Measurements from ENCODE around the gene PREX1. TPM values are rescaled to one million over a fixed set of nuclear protein-coding genes. Genes with fewer than 3 reads are reported as not detected.
A peak's percentile ranks its signal among the peaks of the same experiment; 100 is the strongest.

The PREX1 gene
- total and polyA plus RNA-seq, 10 donors, result 36.7 to 279 (median 157) TPM

DNA sequence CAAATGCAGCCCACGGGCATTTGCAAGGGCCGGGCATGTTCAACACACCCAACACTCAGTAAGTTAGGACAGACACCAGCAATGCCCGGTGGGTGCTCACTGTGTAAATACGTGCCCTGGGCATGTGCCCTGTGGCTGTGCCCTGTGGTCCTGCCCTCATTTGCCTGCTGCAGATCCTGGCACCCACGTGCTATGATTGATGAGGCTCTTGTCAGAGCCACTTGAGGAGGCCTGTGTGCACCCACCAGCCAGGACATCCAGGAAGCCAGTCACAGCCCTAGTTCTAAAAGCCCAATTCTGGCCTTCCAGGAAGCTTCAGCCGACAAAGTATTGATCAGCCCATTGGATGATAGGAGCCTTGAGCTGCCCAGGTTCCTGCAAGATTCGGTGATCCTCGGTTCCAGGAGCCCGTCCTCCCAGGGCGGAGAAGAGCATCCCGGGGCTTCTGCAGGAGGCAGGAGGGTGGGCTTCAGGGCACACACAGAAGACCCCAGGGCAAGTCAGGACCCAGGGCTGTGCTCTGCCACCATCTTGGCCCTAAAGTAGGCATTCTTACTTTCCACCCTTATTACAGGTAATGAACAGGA, 223.9 kb downstream of the PREX1 start:
- Histone ChIP-seq H3K9me3 (no peaks in the 10 kb centered on the region), H3K4me1 (no peaks in the 10 kb centered on the region), H3K27me3 (replicated peaks in 1 of 7) (peaks cover 0 to 38% (median 0%) of the 10 kb centered on the region in 7 donors), H3K36me3 (no peaks in the 10 kb centered on the region), H3K27ac (no peak overlapping the region), H3K4me3 (no peak overlapping the region)
- intact Hi-C loops (cut with DNase I; ENCODE audit: low total_unique reads), result no loop called here
- 72 to 92% (median 82%) methylated on average over 6 to 11 of the region's 11 CpGs for WGBS, 5 donors
- TF ChIP-seq POLR2AphosphoS5 (IDR thresholded peaks at IDR 0.05) (no peak), POLR2A (IDR thresholded peaks at IDR 0.05) (no peak)
- TF ChIP-seq, protein P1, sequence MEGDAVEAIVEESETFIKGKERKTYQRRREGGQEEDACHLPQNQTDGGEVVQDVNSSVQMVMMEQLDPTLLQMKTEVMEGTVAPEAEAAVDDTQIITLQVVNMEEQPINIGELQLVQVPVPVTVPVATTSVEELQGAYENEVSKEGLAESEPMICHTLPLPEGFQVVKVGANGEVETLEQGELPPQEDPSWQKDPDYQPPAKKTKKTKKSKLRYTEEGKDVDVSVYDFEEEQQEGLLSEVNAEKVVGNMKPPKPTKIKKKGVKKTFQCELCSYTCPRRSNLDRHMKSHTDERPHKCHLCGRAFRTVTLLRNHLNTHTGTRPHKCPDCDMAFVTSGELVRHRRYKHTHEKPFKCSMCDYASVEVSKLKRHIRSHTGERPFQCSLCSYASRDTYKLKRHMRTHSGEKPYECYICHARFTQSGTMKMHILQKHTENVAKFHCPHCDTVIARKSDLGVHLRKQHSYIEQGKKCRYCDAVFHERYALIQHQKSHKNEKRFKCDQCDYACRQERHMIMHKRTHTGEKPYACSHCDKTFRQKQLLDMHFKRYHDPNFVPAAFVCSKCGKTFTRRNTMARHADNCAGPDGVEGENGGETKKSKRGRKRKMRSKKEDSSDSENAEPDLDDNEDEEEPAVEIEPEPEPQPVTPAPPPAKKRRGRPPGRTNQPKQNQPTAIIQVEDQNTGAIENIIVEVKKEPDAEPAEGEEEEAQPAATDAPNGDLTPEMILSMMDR (IDR thresholded peaks at IDR 0.05 in 8 of 11, conservative IDR thresholded peaks at IDR 0.05 in 3 of 11), result no peak
- peak; percentile 38 for DNase-seq

GRCh38 chr20:48603116-48603818, 224.5 kb downstream of the PREX1 start:
- intact Hi-C loops (cut with DNase I; ENCODE audit: low total_unique reads), result no loop called here
- Histone ChIP-seq H3K27me3 (replicated peaks in 1 of 7) (peaks cover 0 to 38% (median 0%) of the 10 kb centered on the region in 7 donors), H3K4me3 (no peak overlapping the region), H3K36me3 (no peaks in the 10 kb centered on the region), H3K9me3 (no peaks in the 10 kb centered on the region), H3K27ac (no peak overlapping the region), H3K4me1 (no peaks in the 10 kb centered on the region)
- DNase-seq, result peak; percentile 62
- TF ChIP-seq POLR2A (IDR thresholded peaks at IDR 0.05), result no peak
- no peak for TF ChIP-seq POLR2AphosphoS5 (IDR thresholded peaks at IDR 0.05)
- TF ChIP-seq, protein P1 (IDR thresholded peaks at IDR 0.05 in 8 of 11, conservative IDR thresholded peaks at IDR 0.05 in 3 of 11), result no peak
- 67 to 94% (median 71%) methylated on average over 3 to 9 of the region's 9 CpGs for WGBS, 5 donors

DNA sequence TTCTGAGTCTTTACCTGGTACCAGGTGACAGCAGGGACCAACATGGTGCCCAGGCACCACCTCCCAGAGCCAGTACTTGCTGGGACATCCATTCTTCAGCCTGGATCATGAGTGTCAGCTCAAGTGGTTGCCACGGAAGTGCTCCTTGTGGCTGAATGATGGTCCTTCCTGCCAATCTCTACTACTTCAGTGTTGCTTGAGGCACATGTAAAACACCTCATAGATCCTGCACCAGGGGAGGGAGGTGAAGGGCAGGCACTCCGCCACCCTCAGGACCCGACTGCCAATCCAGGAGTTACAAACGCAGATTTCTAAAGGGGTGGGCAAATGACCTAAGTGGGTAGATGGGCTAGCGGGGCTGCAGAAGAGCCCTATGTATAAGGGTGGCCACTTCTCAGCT, 226.0 kb downstream of the PREX1 start:
- H3K9me3 ChIP-seq, result no peaks in the 10 kb centered on the region
- TF ChIP-seq, protein P1 (IDR thresholded peaks at IDR 0.05 in 8 of 11, conservative IDR thresholded peaks at IDR 0.05 in 3 of 11), result no peak
- no peak for TF ChIP-seq POLR2A (IDR thresholded peaks at IDR 0.05)
- TF ChIP-seq POLR2AphosphoS5 (IDR thresholded peaks at IDR 0.05), result no peak
- no peak overlapping the region for H3K27ac ChIP-seq
- WGBS, 5 donors, result 82 to 91% (median 88%) methylated on average over 5 of the region's 5 CpGs
- intact Hi-C loops (cut with DNase I; ENCODE audit: low total_unique reads), result no loop called here
- H3K27me3 ChIP-seq (replicated peaks in 1 of 7), result peaks cover 0 to 36% (median 0%) of the 10 kb centered on the region in 7 donors
- no peak overlapping the region for H3K4me3 ChIP-seq
- H3K4me1 ChIP-seq, result no peaks in the 10 kb centered on the region
- H3K36me3 ChIP-seq, result no peaks in the 10 kb centered on the region
- peak; percentile 3 for DNase-seq

- TF ChIP-seq POLR2AphosphoS5 (IDR thresholded peaks at IDR 0.05) (no peak), POLR2A (IDR thresholded peaks at IDR 0.05) (no peak)
- TF ChIP-seq, protein P1 (IDR thresholded peaks at IDR 0.05 in 8 of 11, conservative IDR thresholded peaks at IDR 0.05 in 3 of 11), result no peak
- DNase-seq, result peak; percentile 33
- H3K27ac ChIP-seq, result no peak overlapping the region
- no peaks in the 10 kb centered on the region for H3K36me3 ChIP-seq
- H3K4me3 ChIP-seq, result no peak overlapping the region
- WGBS, 5 donors, result 74 to 85% (median 81%) methylated on average over 7 to 10 of the region's 10 CpGs
- peaks cover 0 to 6% (median 2%) of the 10 kb centered on the region in 8 donors for H3K9me3 ChIP-seq
- peaks cover 0 to 25% (median 0%) of the 10 kb centered on the region in 7 donors for H3K27me3 ChIP-seq (replicated peaks in 1 of 7)
- no peaks in the 10 kb centered on the region for H3K4me1 ChIP-seq
- intact Hi-C loops (cut with DNase I; ENCODE audit: low total_unique reads), result no loop called here
These were observed 227.3 kb downstream of the PREX1 start for GRCh38 chr20:48600470-48600945.

Data from spleen (tissue), 11 donors.